ENCODE results near the gene TTC9B.

DNA sequence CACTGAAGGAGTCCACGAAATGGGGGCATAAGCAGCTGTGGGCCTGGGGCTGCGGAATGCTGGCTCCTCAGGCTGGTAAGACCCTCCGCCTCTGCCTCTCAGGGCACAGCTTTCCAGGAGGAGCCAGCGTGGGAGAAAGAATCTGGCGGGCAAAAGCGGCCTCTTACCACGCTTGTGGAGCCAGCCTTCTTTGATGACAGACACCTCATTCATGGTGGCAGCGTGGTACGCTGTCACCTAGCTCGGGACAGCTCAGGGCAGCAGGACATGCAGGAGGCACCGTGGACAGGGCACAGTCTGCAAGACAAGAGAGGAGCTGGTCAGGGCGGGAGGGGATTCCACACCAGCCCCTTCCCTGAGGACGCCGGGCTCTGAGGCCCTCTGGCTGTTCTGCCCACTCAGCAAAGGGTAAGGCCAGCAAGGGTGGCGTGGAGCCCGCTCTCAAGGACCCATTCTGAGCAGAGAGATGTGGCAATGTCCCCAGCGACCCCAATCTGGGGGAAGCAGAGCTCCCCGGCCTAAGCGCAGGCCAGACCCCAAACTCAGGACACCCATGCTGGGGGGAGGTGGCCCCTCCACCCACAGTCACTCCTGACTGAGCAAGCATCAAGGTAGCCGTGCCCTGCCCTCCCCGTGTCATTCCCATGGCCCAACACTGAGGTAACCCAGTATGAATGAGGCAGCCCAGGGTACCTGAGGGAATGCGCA lies 47.0 kb upstream of the TTC9B start:
- no peak for TF ChIP-seq POLR2A (IDR thresholded peaks at IDR 0.05)
- TF ChIP-seq, protein P1, sequence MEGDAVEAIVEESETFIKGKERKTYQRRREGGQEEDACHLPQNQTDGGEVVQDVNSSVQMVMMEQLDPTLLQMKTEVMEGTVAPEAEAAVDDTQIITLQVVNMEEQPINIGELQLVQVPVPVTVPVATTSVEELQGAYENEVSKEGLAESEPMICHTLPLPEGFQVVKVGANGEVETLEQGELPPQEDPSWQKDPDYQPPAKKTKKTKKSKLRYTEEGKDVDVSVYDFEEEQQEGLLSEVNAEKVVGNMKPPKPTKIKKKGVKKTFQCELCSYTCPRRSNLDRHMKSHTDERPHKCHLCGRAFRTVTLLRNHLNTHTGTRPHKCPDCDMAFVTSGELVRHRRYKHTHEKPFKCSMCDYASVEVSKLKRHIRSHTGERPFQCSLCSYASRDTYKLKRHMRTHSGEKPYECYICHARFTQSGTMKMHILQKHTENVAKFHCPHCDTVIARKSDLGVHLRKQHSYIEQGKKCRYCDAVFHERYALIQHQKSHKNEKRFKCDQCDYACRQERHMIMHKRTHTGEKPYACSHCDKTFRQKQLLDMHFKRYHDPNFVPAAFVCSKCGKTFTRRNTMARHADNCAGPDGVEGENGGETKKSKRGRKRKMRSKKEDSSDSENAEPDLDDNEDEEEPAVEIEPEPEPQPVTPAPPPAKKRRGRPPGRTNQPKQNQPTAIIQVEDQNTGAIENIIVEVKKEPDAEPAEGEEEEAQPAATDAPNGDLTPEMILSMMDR (IDR thresholded peaks at IDR 0.05) = no peak
